Measurements from ENCODE around the gene FGFR4.
"Not testable (repeated sequence)": the region's sequence is repeated elsewhere in the genome, so short reads cannot be mapped to it uniquely, and the experiment has no call there.

Gene FGFR4

DNA sequence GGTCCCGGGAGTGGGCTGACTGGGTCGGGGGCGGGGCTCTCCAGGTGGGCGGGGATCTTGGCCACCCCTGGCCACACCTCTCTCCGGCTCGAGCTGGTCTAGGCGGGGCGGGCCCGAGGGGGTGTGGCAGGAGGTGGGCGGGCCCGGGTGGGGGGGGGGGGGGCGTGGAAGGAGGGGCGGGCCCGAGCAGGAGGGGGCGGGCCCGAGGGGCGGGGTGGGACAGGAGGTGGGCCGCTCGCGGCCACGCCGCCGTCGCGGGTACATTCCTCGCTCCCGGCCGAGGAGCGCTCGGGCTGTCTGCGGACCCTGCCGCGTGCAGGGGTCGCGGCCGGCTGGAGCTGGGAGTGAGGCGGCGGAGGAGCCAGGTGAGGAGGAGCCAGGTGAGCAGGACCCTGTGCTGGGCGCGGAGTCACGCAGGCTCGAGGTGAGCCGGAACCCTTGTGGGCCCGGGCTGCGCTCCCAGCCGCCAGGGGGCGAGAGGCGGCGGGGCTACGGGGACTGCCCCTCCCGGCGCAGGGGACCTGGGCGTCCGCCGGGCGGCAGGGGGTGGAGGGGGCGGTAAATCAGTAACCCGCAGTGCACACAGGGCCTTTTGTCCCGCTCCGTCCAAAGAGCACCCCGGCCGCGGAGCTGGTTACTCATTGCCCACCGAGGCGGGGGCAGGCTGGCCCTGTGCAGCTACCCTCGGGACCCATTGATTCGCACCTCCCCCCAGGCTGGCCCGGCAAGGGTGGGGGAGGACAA, at the start of gene FGFR4:
TSS of gene FGFR4 (plus strand) at position 262 of the 744 bp plus-strand sequence. CDS start 2,688 bp downstream, outside the sequence.
- DNase-seq: peak; percentile 75

GRCh38 chr5:177036921-177037320, 49.8 kb upstream of the FGFR4 start:
- no peak for DNase-seq

DNA sequence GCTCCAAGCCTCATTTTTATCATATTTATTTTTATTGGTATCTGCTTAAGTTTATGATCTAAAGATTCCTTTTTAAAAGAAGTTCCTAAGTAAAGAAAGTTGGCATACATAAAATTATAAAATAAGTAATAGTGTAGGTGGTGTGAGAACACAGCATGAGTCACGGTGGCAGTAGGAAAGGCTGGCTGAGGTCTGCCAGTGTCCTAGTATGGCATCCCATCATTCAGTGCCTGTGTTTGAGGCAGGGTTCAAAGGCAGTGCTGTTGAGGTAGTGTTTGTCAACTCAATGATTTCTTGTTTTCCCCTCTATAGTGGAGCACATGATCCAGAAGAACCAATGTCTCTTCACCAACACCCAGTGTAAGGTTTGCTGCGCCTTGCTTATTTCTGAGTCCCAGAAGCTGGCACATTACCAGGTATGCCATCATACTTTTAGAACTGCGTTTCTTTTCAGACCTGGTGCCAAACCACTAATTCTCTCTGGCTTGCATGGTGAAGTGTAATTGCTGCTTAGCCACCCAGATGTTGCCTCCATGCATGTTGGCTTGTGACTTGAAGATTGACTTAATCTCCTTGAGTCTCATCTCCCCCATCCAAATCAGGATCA, 45.8 kb upstream of the FGFR4 start:
- DNase-seq: no peak

GRCh38 chr5:177041936-177042335, 44.8 kb upstream of the FGFR4 start:
- DNase-seq: no peak

- DNase-seq: no peak
These were observed 43.6 kb upstream of the FGFR4 start for GRCh38 chr5:177043114-177043513.

GRCh38 chr5:177043958-177044357, 42.8 kb upstream of the FGFR4 start:
- no peak for DNase-seq

- DNase-seq: no peak
These were observed 42.1 kb upstream of the FGFR4 start for GRCh38 chr5:177044641-177045040.

DNA sequence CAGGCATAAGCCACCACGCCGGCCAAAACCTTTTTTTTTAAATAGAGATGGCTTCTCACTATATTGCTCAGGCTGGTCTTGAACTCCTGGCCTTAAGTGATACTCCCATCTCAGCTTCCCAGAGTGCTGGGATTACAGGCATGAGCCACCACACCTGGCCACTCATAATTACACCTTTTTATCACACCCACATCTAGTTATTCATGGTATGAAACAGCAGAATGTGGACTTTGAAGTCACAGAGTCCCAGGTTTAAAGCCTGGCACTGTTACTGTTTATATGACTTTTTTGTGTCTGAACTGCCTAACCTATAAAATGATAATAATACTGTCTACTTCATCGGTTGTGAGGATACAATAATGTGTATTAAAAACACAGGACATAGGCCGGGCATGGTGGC, 41.1 kb upstream of the FGFR4 start:
- no peak for DNase-seq

DNA sequence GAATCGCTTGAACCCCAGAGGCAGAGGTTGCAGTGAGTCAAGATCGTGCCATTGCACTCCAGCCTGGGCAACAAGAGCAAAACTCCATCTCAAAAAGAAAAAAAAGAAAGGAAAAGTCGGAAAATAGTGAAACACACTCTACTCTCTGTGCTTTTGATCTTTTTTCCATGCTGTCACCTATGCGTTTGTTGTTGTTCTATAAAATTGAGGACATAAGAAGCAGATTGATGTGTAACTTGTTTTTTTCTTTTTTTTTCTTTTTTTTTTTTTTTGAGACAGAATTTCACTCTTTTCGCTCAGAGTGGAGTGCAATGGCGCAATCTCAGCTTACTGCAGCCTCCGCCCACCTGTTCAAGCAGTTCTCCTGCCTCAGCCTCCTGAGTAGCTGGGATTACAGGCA, 38.2 kb upstream of the FGFR4 start:
- DNase-seq: not testable (repeated sequence)

DNA sequence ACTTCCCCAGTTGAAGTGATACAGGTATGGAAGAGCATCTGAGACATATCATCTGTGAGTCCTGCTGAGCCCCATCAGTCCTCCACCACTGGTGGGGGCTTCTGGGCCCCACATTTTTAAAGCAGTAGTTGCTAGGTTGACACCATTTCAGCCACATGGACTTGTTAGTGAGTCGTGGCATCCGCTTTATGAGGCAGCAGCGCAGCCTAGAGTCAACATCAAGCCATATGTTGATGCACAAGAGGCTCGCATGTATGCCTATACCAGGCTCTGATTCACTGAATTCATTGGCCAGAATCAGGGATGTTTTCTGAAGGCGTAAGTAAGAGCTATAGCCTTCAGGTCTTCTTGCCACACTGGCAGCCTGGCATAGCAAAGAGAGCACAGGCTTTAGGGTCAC, 37.4 kb upstream of the FGFR4 start:
- no peak for DNase-seq

DNA sequence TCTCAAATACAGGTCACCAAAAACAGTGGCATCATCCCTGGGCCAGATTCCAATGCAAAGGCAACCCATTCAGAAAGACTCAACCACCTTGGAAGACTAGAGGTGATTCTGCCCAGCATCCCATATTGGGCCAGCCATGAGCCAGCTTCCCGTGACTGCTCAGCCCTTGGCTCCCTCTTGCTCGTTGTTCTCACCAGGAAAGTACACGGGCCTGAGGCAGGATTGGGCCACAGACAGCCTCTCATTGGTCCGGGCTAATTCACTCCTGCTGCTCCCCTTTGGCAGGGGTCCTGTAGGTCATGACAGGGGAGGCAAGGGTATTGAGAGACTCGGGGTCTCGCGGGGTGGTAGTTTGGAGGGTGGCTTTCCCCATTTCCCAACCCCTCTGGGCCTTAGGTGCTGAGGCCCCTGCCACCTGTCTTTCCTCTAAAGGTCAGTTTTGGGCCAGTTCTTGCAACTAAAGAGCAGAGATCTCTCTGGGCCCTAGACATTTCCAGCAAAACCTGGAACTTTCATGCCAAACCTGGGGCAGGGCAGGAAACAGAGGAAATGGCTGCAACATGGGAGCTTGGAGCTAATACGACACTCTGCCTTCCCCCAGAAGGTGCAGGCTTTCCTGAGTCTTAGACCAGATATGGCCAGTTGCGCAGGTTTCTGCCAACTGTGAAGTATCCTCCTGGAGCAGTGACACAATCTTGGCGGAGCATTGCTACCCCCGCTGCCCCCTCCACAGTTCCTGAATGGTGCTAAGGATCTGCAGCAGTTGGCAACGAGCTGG, 22.0 kb upstream of the FGFR4 start:
- DNase-seq: no peak

- DNase-seq: no peak
These were observed 21.2 kb upstream of the FGFR4 start for GRCh38 chr5:177065491-177065890.

DNA sequence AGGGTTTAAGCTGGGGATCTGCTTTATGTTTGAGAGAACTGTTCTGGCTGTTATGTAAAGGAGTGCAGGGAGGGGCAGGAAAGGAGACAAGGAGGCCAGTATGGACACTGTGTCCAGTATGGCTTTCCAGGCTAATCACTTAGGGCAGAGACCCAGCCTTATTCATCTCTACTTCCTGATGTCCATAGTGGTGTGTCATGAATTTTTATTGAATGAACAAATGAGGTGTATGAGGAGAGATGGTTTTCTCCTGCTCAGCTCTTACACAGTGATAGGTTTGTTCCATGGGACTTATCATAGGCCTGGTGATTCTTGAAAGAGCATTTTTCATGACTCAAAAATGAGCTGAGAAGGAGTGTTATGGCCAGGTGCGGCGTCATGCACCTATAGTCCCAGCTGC, 20.5 kb upstream of the FGFR4 start:
- no peak for DNase-seq

DNA sequence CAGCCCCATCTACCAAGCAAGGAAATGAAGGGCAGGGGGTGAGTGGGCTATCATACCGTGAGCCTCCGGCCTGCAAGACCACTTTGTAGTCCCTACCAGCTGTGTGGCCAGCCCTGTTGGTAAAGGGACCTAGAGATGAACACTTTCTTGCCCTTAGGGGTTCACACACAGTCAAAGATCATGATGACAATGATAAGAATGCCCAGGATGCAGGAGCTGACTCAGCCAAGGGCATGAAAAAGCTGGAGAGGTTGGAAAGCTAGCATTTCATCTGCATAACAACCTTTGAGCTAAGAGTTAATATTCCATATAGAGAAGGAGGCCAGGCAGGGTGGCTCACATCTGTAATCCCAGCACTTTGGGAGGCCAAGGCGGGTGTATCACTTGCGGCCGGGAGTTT, 19.2 kb upstream of the FGFR4 start:
- DNase-seq: no peak

DNA sequence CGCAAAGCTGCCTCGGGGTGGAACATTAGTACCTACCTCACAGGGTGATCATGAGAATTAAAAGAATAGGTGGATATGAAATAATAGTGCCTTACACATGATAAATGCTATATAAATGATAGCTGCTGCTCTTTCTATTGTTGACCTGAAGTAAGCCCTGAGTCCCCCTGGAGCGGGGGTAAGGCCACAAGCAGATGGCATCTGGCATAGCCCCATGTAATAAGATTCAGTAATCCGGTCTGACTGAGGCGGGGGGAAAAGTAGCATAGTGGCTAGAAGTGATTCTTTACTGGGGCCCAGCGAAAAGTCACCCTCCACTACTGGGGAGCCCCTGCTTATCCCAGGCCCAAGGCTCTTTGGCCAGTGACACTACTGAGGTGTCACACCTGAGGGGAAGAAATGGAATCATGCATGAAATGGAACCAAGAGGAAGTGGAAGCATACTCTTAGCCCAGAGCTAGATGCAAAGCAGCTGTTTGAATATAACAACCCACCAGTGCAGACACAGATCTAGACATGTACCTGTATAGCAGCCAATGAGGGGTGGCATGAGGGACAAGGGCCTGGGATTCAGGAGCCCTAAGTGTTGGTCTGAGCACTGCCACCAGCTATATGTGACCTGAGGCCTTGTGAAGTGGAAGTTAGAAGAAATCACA, 16.1 kb upstream of the FGFR4 start:
- no peak for DNase-seq

DNA sequence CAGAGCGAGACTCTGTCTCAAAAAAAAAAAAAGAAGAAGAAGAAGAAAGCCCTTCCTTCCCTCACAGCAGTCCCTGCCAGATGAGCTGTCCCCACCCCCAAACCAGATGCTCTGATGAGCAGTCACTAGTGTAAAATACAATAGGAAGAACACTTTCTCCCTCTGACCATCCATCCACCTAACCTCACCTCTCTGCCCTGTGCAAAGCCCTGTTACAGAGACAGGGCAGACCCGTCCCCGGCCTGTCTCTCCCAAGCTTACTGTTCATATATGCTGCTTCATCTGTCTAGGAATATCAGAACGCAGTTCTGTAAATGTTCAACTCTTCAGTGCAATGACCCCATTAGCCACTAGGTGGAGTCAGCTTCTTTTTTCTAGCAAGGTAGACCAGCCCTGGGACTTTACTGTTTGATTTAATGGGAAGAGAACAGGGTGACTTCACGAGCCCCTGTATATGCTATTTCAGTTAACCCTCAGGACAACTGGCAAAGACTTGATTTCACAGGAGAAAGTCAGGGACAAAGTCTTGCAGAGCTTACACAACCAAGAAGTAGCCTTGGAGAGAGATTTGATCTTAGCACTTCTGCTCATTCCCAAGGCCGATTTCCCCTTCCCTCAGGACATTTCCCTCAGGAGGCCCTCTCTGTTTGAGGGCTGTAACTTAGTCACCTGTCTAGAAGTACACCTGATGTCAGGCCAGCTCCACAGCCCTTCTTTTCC, 14.9 kb upstream of the FGFR4 start:
- peak; percentile 47 for DNase-seq

- no peak for DNase-seq
These were observed 9.4 kb upstream of the FGFR4 start for GRCh38 chr5:177077335-177077734.

- no peak for DNase-seq
These were observed 7.1 kb upstream of the FGFR4 start for GRCh38 chr5:177079606-177080005.

- no peak for DNase-seq
These were observed 6.5 kb upstream of the FGFR4 start for GRCh38 chr5:177080265-177080664.

- DNase-seq: no peak
These were observed 4.9 kb upstream of the FGFR4 start for GRCh38 chr5:177081859-177082258.

DNA sequence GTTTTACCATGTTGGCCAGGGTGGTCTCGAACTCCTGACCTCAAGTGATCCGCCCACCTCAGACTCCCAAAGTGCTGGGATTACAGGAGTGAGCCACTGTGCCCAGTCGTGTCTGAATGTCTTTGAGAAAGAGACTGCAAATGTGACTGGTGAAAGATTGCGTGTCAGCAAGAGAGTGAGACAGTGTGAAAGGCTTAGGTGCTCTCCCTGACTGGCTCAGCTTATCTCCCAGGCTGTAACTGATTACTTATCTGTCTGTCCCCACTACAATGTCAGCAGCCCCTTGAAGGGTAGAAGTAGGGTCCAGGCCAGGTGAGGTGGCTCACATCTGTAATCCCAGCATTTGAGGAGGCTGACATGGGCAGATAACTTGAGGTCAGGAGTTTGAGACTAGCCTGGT, 3.4 kb upstream of the FGFR4 start:
- DNase-seq: no peak

- DNase-seq: no peak
These were observed 2.5 kb upstream of the FGFR4 start for GRCh38 chr5:177084175-177084574.

Measured in CD4-positive, alpha-beta T cell treated with Interleukin-15 for 1 hour (primary cell).